Keratinocyte (primary cell): ENCODE results near the gene PITPNC1. TPM values are rescaled to one million over a fixed set of nuclear protein-coding genes. Genes with fewer than 3 reads are reported as not detected.
"Not testable (repeated sequence)": the region's sequence is repeated elsewhere in the genome, so short reads cannot be mapped to it uniquely, and the experiment has no call there.

Experiments used
- DNase-seq: peaks from one replicate; pipeline ENCODE4 v3.0.0-alpha.2; 2011; ENCODE audit warnings: low read depth, missing footprints, low spot score
- FAIRE-seq: peaks from 2 replicates; lab custom pipeline; 2011; peaks lifted over from hg19 to GRCh38; lab: Jason Lieb, UNC
- H2AFZ ChIP-seq: 2 replicates; pipeline ENCODE4 v1.6.0; 2012; ENCODE audit warnings: low read length, control low read depth, inconsistent platforms; ENCODE audit not compliant: control insufficient read depth
- H3K27ac ChIP-seq: 2 replicates; pipeline ENCODE4 v1.5.1; 2011; ENCODE audit warnings: low read length; ENCODE audit not compliant: control insufficient read depth, insufficient read depth
- H3K27me3 ChIP-seq: 3 replicates; pipeline ENCODE4 v1.6.0; 2011; ENCODE audit warnings: low read length; ENCODE audit not compliant: control insufficient read depth, insufficient read depth; ENCODE audit errors: extremely low read depth
- H3K36me3 ChIP-seq, 2 experiments: 2 replicates in 1 of 2; 3 replicates in 1 of 2; pipeline ENCODE4 v1.5.1; 2011; ENCODE audit warnings: low read length in 2 of 2, mild to moderate bottlenecking in 1 of 2; ENCODE audit not compliant: control insufficient read depth in 2 of 2, insufficient read depth in 2 of 2; ENCODE audit errors: extremely low read depth in 1 of 2
- H3K4me1 ChIP-seq: 3 replicates; pipeline ENCODE4 v1.5.1; 2011; ENCODE audit warnings: low read length; ENCODE audit not compliant: control insufficient read depth, insufficient read depth; ENCODE audit errors: extremely low read depth
- H3K4me2 ChIP-seq: 3 replicates; pipeline ENCODE4 v1.6.0; 2011; ENCODE audit warnings: low read depth, low read length; ENCODE audit not compliant: control insufficient read depth, insufficient read depth; ENCODE audit errors: extremely low read depth
- H3K4me3 ChIP-seq, 3 experiments: fragments of 200-600 bp in 1 of 3; sonication (generic) in 1 of 3; 2 replicates in 2 of 3; 3 replicates in 1 of 3; pipeline ENCODE4 v1.5.1; 2011 to 2016; ENCODE audit warnings: low read length in 3 of 3, mild to moderate bottlenecking in 3 of 3, control low read depth in 2 of 3, inconsistent platforms in 1 of 3, low read depth in 1 of 3, mixed read lengths in 1 of 3, mixed run types in 1 of 3, moderate library complexity in 1 of 3; ENCODE audit not compliant: control insufficient read depth in 2 of 3, insufficient read depth in 2 of 3; ENCODE audit errors: extremely low read depth in 1 of 3
- H3K79me2 ChIP-seq: 2 replicates; pipeline ENCODE4 v1.6.0; 2012; ENCODE audit warnings: low read length; ENCODE audit not compliant: control insufficient read depth, insufficient read depth
- H3K9ac ChIP-seq: 3 replicates; pipeline ENCODE4 v1.6.0; 2011; ENCODE audit warnings: low read length; ENCODE audit not compliant: control insufficient read depth, insufficient read depth; ENCODE audit errors: extremely low read depth
- H3K9me1 ChIP-seq: 3 replicates; pipeline ENCODE4 v1.6.0; 2011; ENCODE audit warnings: low read length; ENCODE audit not compliant: control insufficient read depth, insufficient read depth; ENCODE audit errors: extremely low read depth
- H3K9me3 ChIP-seq: 2 replicates; pipeline ENCODE4 v1.5.1; 2012; ENCODE audit warnings: low read depth, low read length; ENCODE audit not compliant: control insufficient read depth
- H4K20me1 ChIP-seq: 3 replicates; pipeline ENCODE4 v1.6.0; 2011; ENCODE audit warnings: low read length; ENCODE audit not compliant: control insufficient read depth, insufficient read depth; ENCODE audit errors: extremely low read depth
- EZH2 ChIP-seq: IDR thresholded peaks from one replicate; pipeline ENCODE4 v1.6.1; 2012; ENCODE audit warnings: inconsistent platforms, mild to moderate bottlenecking, low read length, moderate library complexity
- dilution Hi-C: fragments of 300-500 bp; cut with MboI; formaldehyde crosslinking; loops from one replicate; pipeline ENCODE4 v1.7.0; 2020; ENCODE audit warnings: low sequenced_read_pairs; ENCODE audit not compliant: extremely low pct_ligation_motif_present
- polyA plus RNA-seq, 5 experiments: library from polyadenylated mRNA; depleted of rRNA in 3 of 5; stranded (reverse) in 3 of 5; stranded (forward) in 1 of 5; unstranded in 1 of 5; fragments of >200 nt; gene quantifications; 1 replicate in 1 of 5; 2 replicates in 3 of 5; 3 replicates in 1 of 5; pipeline versions ENCODE4 v1.2.1 to v1.2.3, GENCODE V29; 2011 to 2012; ENCODE audit warnings: missing spikeins in 2 of 5, low read depth in 1 of 5, low replicate concordance in 1 of 5
- TF ChIP-seq, protein P1 (sequence below), 3 experiments: IDR thresholded peaks in 1 of 3; conservative IDR thresholded peaks in 1 of 3; optimal IDR thresholded peaks in 1 of 3; 2 replicates in 2 of 3; 3 replicates in 1 of 3; pipeline versions ENCODE3 to v1.5.1; 2011; ENCODE audit warnings: low read length in 3 of 3, mild to moderate bottlenecking in 3 of 3, moderate library complexity in 2 of 3, control low read depth in 1 of 3, inconsistent platforms in 1 of 3; ENCODE audit not compliant: insufficient read depth in 2 of 3; ENCODE audit errors: extremely low read depth in 1 of 3

Gene PITPNC1
- polyA plus RNA-seq, 1 donor (not counting 4 experiments of a cell fraction or from before 2014, with no cell fraction given): 24.8 TPM

DNA sequence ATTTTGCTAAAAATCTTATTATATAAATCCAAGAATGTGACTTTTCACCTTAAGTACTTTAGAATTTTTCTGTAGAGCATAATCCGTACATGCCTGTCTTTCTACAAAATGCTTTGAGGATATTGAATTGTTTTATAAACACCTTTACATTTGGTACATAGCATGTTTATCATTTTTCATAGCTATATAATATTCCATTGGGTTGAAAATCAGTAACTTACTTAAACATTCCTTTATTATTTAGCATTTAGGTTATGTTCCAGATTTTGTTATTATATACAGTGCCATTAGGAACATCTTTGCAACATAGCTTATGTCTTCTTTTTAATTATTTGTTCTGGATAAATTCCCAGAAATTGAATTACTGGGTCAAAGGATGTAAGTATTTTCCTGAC is 323.6 kb downstream of the PITPNC1 start:
- no peak for FAIRE-seq

GRCh38 chr17:67702861-67703260 is 325.8 kb downstream of the PITPNC1 start:
- FAIRE-seq, H3K4me2 ChIP-seq, dilution Hi-C loops, DNase-seq, H3K9ac ChIP-seq, H3K79me2 ChIP-seq, H3K27me3 ChIP-seq, H2AFZ ChIP-seq, H3K4me1 ChIP-seq, H4K20me1 ChIP-seq, H3K27ac ChIP-seq, H3K4me3 ChIP-seq, H3K36me3 ChIP-seq, H3K9me3 ChIP-seq, H3K9me1 ChIP-seq: not testable (repeated sequence)

More for the DNA sequence above, 323.6 kb downstream of the PITPNC1 start:
- H3K9ac ChIP-seq: no peak overlapping the region
- no peaks in the 10 kb centered on the region for H3K27me3 ChIP-seq
- H3K79me2 ChIP-seq: no peaks in the 10 kb centered on the region
- H4K20me1 ChIP-seq: no peaks in the 10 kb centered on the region
- no peaks in the 10 kb centered on the region for H3K9me1 ChIP-seq
- dilution Hi-C loops: no loop called here
- H3K36me3 ChIP-seq: no peaks in the 10 kb centered on the region
- H3K9me3 ChIP-seq: no peaks in the 10 kb centered on the region
- no peak overlapping the region for H3K27ac ChIP-seq
- no peak overlapping the region for H2AFZ ChIP-seq
- H3K4me1 ChIP-seq: no peaks in the 10 kb centered on the region
- no peak for DNase-seq
- H3K4me3 ChIP-seq: no peak overlapping the region
- no peak for TF ChIP-seq EZH2
- no peak overlapping the region for H3K4me2 ChIP-seq

GRCh38 chr17:67707442-67707841 is 330.4 kb downstream of the PITPNC1 start:
- no peak for TF ChIP-seq EZH2
- TF ChIP-seq, protein P1, sequence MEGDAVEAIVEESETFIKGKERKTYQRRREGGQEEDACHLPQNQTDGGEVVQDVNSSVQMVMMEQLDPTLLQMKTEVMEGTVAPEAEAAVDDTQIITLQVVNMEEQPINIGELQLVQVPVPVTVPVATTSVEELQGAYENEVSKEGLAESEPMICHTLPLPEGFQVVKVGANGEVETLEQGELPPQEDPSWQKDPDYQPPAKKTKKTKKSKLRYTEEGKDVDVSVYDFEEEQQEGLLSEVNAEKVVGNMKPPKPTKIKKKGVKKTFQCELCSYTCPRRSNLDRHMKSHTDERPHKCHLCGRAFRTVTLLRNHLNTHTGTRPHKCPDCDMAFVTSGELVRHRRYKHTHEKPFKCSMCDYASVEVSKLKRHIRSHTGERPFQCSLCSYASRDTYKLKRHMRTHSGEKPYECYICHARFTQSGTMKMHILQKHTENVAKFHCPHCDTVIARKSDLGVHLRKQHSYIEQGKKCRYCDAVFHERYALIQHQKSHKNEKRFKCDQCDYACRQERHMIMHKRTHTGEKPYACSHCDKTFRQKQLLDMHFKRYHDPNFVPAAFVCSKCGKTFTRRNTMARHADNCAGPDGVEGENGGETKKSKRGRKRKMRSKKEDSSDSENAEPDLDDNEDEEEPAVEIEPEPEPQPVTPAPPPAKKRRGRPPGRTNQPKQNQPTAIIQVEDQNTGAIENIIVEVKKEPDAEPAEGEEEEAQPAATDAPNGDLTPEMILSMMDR (optimal IDR thresholded peaks at IDR 0.05 in 1 of 3, IDR thresholded peaks at IDR 0.05 in 1 of 3, conservative IDR thresholded peaks at IDR 0.05 in 1 of 3; ENCODE audit: extremely low read depth in 1 of 3, insufficient read depth in 2 of 3, low read length in 3 of 3): no peak

More at GRCh38 chr17:67707442-67707841, 330.4 kb downstream of the PITPNC1 start:
- Histone ChIP-seq H2AFZ (no peak overlapping the region), H3K9me1 (no peaks in the 10 kb centered on the region), H3K4me3 (no peak overlapping the region), H3K9me3 (no peaks in the 10 kb centered on the region), H3K27ac (no peak overlapping the region), H3K36me3 (no peaks in the 10 kb centered on the region), H3K79me2 (no peaks in the 10 kb centered on the region), H4K20me1 (no peaks in the 10 kb centered on the region), H3K9ac (no peak overlapping the region), H3K4me1 (no peaks in the 10 kb centered on the region), H3K4me2 (no peak overlapping the region), H3K27me3 (no peaks in the 10 kb centered on the region)
- dilution Hi-C loops: no loop called here
- DNase-seq (no peak), FAIRE-seq (no peak)
